A549 (cell line): ENCODE measurements around the gene CA10. TPM values are rescaled to one million over a fixed set of nuclear protein-coding genes. Genes with fewer than 3 reads are reported as not detected.

Source experiments
- ATAC-seq, 2 experiments: fragments of 200-7000 bp in 1 of 2; fragments of >200 bp in 1 of 2; cut with Nextera tagmentation in 1 of 2; cut with Tn5 transposase in 1 of 2; 3 replicates each; pipeline versions ENCODE4 v1.8.0 to v1.9.1; 2018 to 2020; ENCODE audit warnings: mild to moderate bottlenecking in 1 of 2, moderate library complexity in 1 of 2
- CTCF ChIA-PET: fragments of 300-600 bp; sonication (Branson Sonifier 250); formaldehyde crosslinking; extraction: SDS; loops from one replicate; lab custom pipeline; 2021; ENCODE audit warnings: antibody characterized with exemption, inconsistent platforms; lab: Yijun Ruan, JAX
- POLR2A ChIA-PET: fragments of 350-600 bp; formaldehyde crosslinking; extraction: SDS; loops from one replicate; lab custom pipeline; 2021; ENCODE audit warnings: antibody characterized with exemption, inconsistent platforms; lab: Yijun Ruan, JAX
- DNase-seq, 2 experiments: peaks; one replicate each; pipeline versions ENCODE4 v3.0.0 to v3.0.0-alpha.2; 2011 to 2016; ENCODE audit warnings: low read depth in 1 of 2, low spot score in 1 of 2
- FAIRE-seq: peaks from 2 replicates; lab custom pipeline; 2011; peaks lifted over from hg19 to GRCh38; lab: Jason Lieb, UNC
- H3K27ac ChIP-seq, 2 experiments: fragments of >200 bp; sonication (Bioruptor Twin); formaldehyde crosslinking; 3 replicates each; pipeline ENCODE4 v1.5.1; 2016 to 2017
- H3K4me1 ChIP-seq: fragments of >200 bp; sonication (Bioruptor Twin); formaldehyde crosslinking; 3 replicates; pipeline ENCODE4 v1.6.1; 2016
- H3K4me2 ChIP-seq: fragments of >200 bp; sonication (Bioruptor Twin); formaldehyde crosslinking; 3 replicates; pipeline ENCODE4 v1.6.1; 2016
- H3K4me3 ChIP-seq: fragments of >200 bp; sonication (Bioruptor Twin); formaldehyde crosslinking; 3 replicates; pipeline ENCODE4 v1.5.1; 2016
- H3K9me3 ChIP-seq: fragments of >200 bp; sonication (Bioruptor Twin); formaldehyde crosslinking; 3 replicates; pipeline ENCODE4 v1.6.1; 2016
- CBX2 ChIP-seq: fragments of 200-600 bp; sonication (generic); IDR thresholded peaks from 2 replicates; pipeline ENCODE4 v1.6.1; 2016; ENCODE audit warnings: low read depth, mild to moderate bottlenecking, borderline replicate concordance
- CBX8 ChIP-seq: fragments of 200-600 bp; sonication (generic); IDR thresholded peaks from 2 replicates; pipeline ENCODE4 v1.6.1; 2016
- EHF ChIP-seq: fragments of 250-450 bp; sonication (Bioruptor Pico); IDR thresholded peaks from 2 replicates; pipeline ENCODE4 v1.5.0; 2020; ENCODE audit warnings: mild to moderate bottlenecking
- FOXS1 ChIP-seq: fragments of 250-450 bp; sonication (Bioruptor Pico); IDR thresholded peaks from 2 replicates; pipeline ENCODE4 v1.5.0; 2020; ENCODE audit warnings: mild to moderate bottlenecking, moderate library complexity
- GATA3 ChIP-seq: IDR thresholded peaks from 2 replicates; pipeline ENCODE4 v1.6.1; 2012; ENCODE audit warnings: borderline replicate concordance
- HEYL ChIP-seq: fragments of 250-450 bp; sonication (Bioruptor Pico); IDR thresholded peaks from 2 replicates; pipeline ENCODE4 v1.8.0; 2021; ENCODE audit warnings: mild to moderate bottlenecking, moderate library complexity
- JUN ChIP-seq, 2 experiments: fragments of >200 bp; sonication (Bioruptor Twin); formaldehyde crosslinking; IDR thresholded peaks; 2 replicates in 1 of 2; 3 replicates in 1 of 2; pipeline ENCODE4 v1.6.1; 2016 to 2017
- KDM1A ChIP-seq: fragments of 200-600 bp; sonication (generic); IDR thresholded peaks from 2 replicates; pipeline ENCODE4 v1.6.1; 2016; ENCODE audit warnings: low read depth, mild to moderate bottlenecking
- KDM5A ChIP-seq: fragments of 200-600 bp; sonication (generic); IDR thresholded peaks from 2 replicates; pipeline ENCODE4 v1.6.1; 2016; ENCODE audit warnings: antibody characterized with exemption, mild to moderate bottlenecking
- MYC ChIP-seq: IDR thresholded peaks from 2 replicates; pipeline ENCODE4 v1.6.1; 2012; ENCODE audit warnings: mild to moderate bottlenecking, inconsistent platforms, low read length, improper control_type of control experiment, borderline replicate concordance
- NR3C1 ChIP-seq: fragments of >200 bp; sonication (Bioruptor Twin); formaldehyde crosslinking; IDR thresholded peaks from 3 replicates; pipeline ENCODE4 v1.6.1; 2017
- RAD21 ChIP-seq, 2 experiments: fragments of >200 bp in 1 of 2; sonication (Bioruptor Twin) in 1 of 2; formaldehyde crosslinking in 1 of 2; IDR thresholded peaks in 1 of 2; conservative IDR thresholded peaks in 1 of 2; 2 replicates in 1 of 2; 3 replicates in 1 of 2; pipeline ENCODE4 v1.6.1; 2012 to 2018; ENCODE audit warnings: inconsistent platforms in 1 of 2
- RFX5 ChIP-seq: fragments of 450-650 bp; IDR thresholded peaks from 2 replicates; pipeline ENCODE4 v1.7.1; 2014; ENCODE audit warnings: antibody characterized with exemption, mild to moderate bottlenecking, moderate library complexity
- SMC3 ChIP-seq: fragments of >200 bp; sonication (Bioruptor Twin); formaldehyde crosslinking; IDR thresholded peaks from 3 replicates; pipeline ENCODE4 v1.6.1; 2018; ENCODE audit warnings: inconsistent platforms
- TFCP2L1 ChIP-seq: fragments of 250-450 bp; sonication (Bioruptor Pico); IDR thresholded peaks from 2 replicates; pipeline ENCODE4 v1.5.0; 2021; ENCODE audit warnings: mild to moderate bottlenecking
- TP53 ChIP-seq: fragments of 250-450 bp; sonication (Bioruptor Pico); IDR thresholded peaks from 2 replicates; pipeline ENCODE4 v1.5.0; 2021; ENCODE audit warnings: mild to moderate bottlenecking, moderate library complexity
- WGBS: methylation state at CpG from one replicate; pipeline ENCODE4 v1.1.6; 2017; ENCODE audit errors: missing lambda C conversion rate; 5-methylcytosine and 5-hydroxymethylcytosine counted together
- polyA plus RNA-seq, 4 experiments: library from polyadenylated mRNA; depleted of rRNA in 3 of 4; stranded (reverse); fragments of >200 nt; fragmentation: RNase III in 1 of 4; extraction: RNeasy Plus Mini Kit Qiagen cat#74134 plus additional on column Dnase treatment in 1 of 4; gene quantifications; 2 replicates in 3 of 4; 3 replicates in 1 of 4; pipeline ENCODE4 v1.2.3, GENCODE V29; 2011 to 2017
- TF ChIP-seq, protein P1 (sequence below): fragments of 200-600 bp; sonication (generic); IDR thresholded peaks from 2 replicates; pipeline ENCODE4 v1.6.1; 2016; ENCODE audit warnings: antibody characterized with exemption, mild to moderate bottlenecking, moderate library complexity
- TF ChIP-seq, protein P2 (sequence below): fragments of >200 bp; sonication (Bioruptor Twin); formaldehyde crosslinking; IDR thresholded peaks from 3 replicates; pipeline ENCODE4 v1.5.1; 2016

Gene CA10
- polyA plus RNA-seq, 2 of the 4 experiments (the other 2 are of a cell fraction) = not detected

GRCh38 chr17:51590071-51590656 is 568.4 kb downstream of the CA10 start (continued):
- no peak for TF ChIP-seq JUN (IDR thresholded peaks at IDR 0.05)
- no peak for TF ChIP-seq KDM1A
- no peak for TF ChIP-seq NR3C1

- TF ChIP-seq EHF (CRISPR knock-in tag) = no peak
- TF ChIP-seq CBX2 = no peak
- TF ChIP-seq HEYL (CRISPR knock-in tag) = no peak
- TF ChIP-seq, protein P1, sequence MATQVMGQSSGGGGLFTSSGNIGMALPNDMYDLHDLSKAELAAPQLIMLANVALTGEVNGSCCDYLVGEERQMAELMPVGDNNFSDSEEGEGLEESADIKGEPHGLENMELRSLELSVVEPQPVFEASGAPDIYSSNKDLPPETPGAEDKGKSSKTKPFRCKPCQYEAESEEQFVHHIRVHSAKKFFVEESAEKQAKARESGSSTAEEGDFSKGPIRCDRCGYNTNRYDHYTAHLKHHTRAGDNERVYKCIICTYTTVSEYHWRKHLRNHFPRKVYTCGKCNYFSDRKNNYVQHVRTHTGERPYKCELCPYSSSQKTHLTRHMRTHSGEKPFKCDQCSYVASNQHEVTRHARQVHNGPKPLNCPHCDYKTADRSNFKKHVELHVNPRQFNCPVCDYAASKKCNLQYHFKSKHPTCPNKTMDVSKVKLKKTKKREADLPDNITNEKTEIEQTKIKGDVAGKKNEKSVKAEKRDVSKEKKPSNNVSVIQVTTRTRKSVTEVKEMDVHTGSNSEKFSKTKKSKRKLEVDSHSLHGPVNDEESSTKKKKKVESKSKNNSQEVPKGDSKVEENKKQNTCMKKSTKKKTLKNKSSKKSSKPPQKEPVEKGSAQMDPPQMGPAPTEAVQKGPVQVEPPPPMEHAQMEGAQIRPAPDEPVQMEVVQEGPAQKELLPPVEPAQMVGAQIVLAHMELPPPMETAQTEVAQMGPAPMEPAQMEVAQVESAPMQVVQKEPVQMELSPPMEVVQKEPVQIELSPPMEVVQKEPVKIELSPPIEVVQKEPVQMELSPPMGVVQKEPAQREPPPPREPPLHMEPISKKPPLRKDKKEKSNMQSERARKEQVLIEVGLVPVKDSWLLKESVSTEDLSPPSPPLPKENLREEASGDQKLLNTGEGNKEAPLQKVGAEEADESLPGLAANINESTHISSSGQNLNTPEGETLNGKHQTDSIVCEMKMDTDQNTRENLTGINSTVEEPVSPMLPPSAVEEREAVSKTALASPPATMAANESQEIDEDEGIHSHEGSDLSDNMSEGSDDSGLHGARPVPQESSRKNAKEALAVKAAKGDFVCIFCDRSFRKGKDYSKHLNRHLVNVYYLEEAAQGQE = no peak
- no peak for TF ChIP-seq KDM5A
- TF ChIP-seq FOXS1 (CRISPR knock-in tag) = no peak
- no peak for TF ChIP-seq TFCP2L1 (CRISPR knock-in tag)
- TF ChIP-seq MYC = no peak
- no peak for TF ChIP-seq CBX8
- TF ChIP-seq, all 56 proteins: peak for 0
- no peak overlapping the region for H3K4me3 ChIP-seq
- ChIA-PET POLR2A (no interaction called here), CTCF (interaction anchor here (0.6 to 0.7 kb wide), 2 partner anchors 13 to 1856 kb away, joined by 3 read pairs; no protein-coding TSS in a partner anchor)
- 1% methylated on average over 2 of the region's 2 CpGs for whole genome bisulfite sequencing
- FAIRE-seq = peak; percentile 28
- no peak overlapping the region for H3K4me2 ChIP-seq
- no peak for DNase-seq
- ATAC-seq = no peak
- H3K9me3 ChIP-seq = peaks cover 3% of the 10 kb centered on the region; the same call in 2 of the 3 replicates
- H3K4me1 ChIP-seq = no peaks in the 10 kb centered on the region
- no peak overlapping the region for H3K27ac ChIP-seq
These were observed 570.5 kb downstream of the CA10 start for GRCh38 chr17:51588063-51588462.

- no peak for DNase-seq
- WGBS = under 1% methylated on average over 2 of the region's 2 CpGs
- peaks cover 3% of the 10 kb centered on the region; the same call in 2 of the 3 replicates for H3K9me3 ChIP-seq
- H3K4me3 ChIP-seq = no peak overlapping the region
- H3K4me1 ChIP-seq = no peaks in the 10 kb centered on the region
- no peak overlapping the region for H3K4me2 ChIP-seq
- no peak for FAIRE-seq
- no peak overlapping the region for H3K27ac ChIP-seq
- ATAC-seq = no peak
- ChIA-PET POLR2A (no interaction called here), CTCF (interaction anchor here (0.6 to 1.3 kb wide), 3 partner anchors 9 to 1856 kb away, joined by 3 to 4 read pairs (median 3); no protein-coding TSS in a partner anchor)
- no peak for TF ChIP-seq RAD21 (conservative IDR thresholded peaks at IDR 0.05 in 1 of 2, IDR thresholded peaks at IDR 0.05 in 1 of 2)
- no peak for TF ChIP-seq MYC
- no peak for TF ChIP-seq EHF (CRISPR knock-in tag)
- no peak for TF ChIP-seq TP53 (CRISPR knock-in tag)
- TF ChIP-seq, all 56 proteins: peak for 0
These were observed 571.0 kb downstream of the CA10 start for GRCh38 chr17:51587516-51587915.

- CTCF ChIA-PET = interaction anchor here (0.7 to 1.6 kb wide), 12 partner anchors 9 to 521 kb away, joined by 3 to 7 read pairs (median 3); no protein-coding TSS in a partner anchor
- ATAC-seq = peak; percentile 62 to 82; a peak in 4 of 6 replicates
- no peak overlapping the region for H3K27ac ChIP-seq
- FAIRE-seq = peak; percentile 36
- TF ChIP-seq GATA3 (no peak), RFX5 (no peak), RAD21 (conservative IDR thresholded peaks at IDR 0.05 in 1 of 2, IDR thresholded peaks at IDR 0.05 in 1 of 2) (peak; percentile 61 to 78), SMC3 (peak; percentile 51)
- TF ChIP-seq, protein P2, sequence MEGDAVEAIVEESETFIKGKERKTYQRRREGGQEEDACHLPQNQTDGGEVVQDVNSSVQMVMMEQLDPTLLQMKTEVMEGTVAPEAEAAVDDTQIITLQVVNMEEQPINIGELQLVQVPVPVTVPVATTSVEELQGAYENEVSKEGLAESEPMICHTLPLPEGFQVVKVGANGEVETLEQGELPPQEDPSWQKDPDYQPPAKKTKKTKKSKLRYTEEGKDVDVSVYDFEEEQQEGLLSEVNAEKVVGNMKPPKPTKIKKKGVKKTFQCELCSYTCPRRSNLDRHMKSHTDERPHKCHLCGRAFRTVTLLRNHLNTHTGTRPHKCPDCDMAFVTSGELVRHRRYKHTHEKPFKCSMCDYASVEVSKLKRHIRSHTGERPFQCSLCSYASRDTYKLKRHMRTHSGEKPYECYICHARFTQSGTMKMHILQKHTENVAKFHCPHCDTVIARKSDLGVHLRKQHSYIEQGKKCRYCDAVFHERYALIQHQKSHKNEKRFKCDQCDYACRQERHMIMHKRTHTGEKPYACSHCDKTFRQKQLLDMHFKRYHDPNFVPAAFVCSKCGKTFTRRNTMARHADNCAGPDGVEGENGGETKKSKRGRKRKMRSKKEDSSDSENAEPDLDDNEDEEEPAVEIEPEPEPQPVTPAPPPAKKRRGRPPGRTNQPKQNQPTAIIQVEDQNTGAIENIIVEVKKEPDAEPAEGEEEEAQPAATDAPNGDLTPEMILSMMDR = peak; percentile 58
- H3K9me3 ChIP-seq = peaks cover 3% of the 10 kb centered on the region; the same call in 2 of the 3 replicates
- WGBS = 17% methylated on average over 4 of the region's 4 CpGs
- POLR2A ChIA-PET = no interaction called here
- no peaks in the 10 kb centered on the region for H3K4me1 ChIP-seq
- DNase-seq = peak; percentile 7 to 40
- no peak overlapping the region for H3K4me3 ChIP-seq
- H3K4me2 ChIP-seq = no peak overlapping the region
These were observed 572.9 kb downstream of the CA10 start for GRCh38 chr17:51585514-51586104.
